K562 (cell line): ENCODE results near the gene SUPT20H. TPM values are rescaled to one million over a fixed set of nuclear protein-coding genes. Genes with fewer than 3 reads are reported as not detected.

Experiments used
- ATAC-seq: fragments of 200-7000 bp; cut with Tn5 transposase; 3 replicates; pipeline ENCODE4 v1.9.1; 2020; ENCODE audit warnings: moderate library complexity
- BruUV-seq: library from RNA; stranded (reverse); fragments of 400-500 nt; replicated peaks from 2 replicates; lab custom pipeline; 2021; lab: Mats Ljungman, UMichigan
- CTCF ChIA-PET: fragments of 300-600 bp; formaldehyde crosslinking; extraction: SDS; loops from one replicate; lab custom pipeline; 2021; ENCODE audit warnings: low intra/inter-chr PET ratio; lab: Yijun Ruan, JAX
- POLR2A ChIA-PET: fragments of 300-600, 350-650 bp; sonication (Branson Sonifier 250); formaldehyde crosslinking; extraction: SDS; loops from one replicate; lab custom pipeline; 2021; ENCODE audit warnings: antibody characterized with exemption, inconsistent platforms; lab: Yijun Ruan, JAX
- DNase-seq, 4 experiments: peaks; one replicate each; pipeline versions ENCODE4 v3.0.0 to v3.0.0-alpha.2; 2011 to 2018; ENCODE audit warnings: low spot score in 3 of 4, mixed read lengths in 3 of 4; ENCODE audit errors: extremely low read depth in 1 of 4
- FAIRE-seq: peaks from 2 replicates; lab custom pipeline; 2011; peaks lifted over from hg19 to GRCh38; lab: Jason Lieb, UNC
- H2AFZ ChIP-seq: 2 replicates; pipeline ENCODE4 v1.6.0; 2011; ENCODE audit warnings: low read depth, low read length, control low read depth, inconsistent platforms
- H3K27ac ChIP-seq: fragments of 200-600 bp; 3 replicates; pipeline ENCODE4 v1.8.0; 2011; ENCODE audit warnings: low read depth, mild to moderate bottlenecking, control low read depth, inconsistent platforms, low read length, moderate library complexity, mixed read lengths; ENCODE audit errors: extremely low read depth
- H3K27me3 ChIP-seq, 2 experiments: fragments of 300-600 bp in 1 of 2; 2 replicates in 1 of 2; 3 replicates in 1 of 2; pipeline versions ENCODE4 v1.6.0 to v1.8.0; 2011; ENCODE audit warnings: inconsistent platforms in 2 of 2, low read length in 2 of 2, mild to moderate bottlenecking in 1 of 2, mixed read lengths in 1 of 2, moderate library complexity in 1 of 2; ENCODE audit not compliant: control insufficient read depth in 2 of 2, insufficient read depth in 2 of 2
- H3K36me3 ChIP-seq: fragments of 300-600 bp; 3 replicates; pipeline ENCODE4 v1.8.0; 2011; ENCODE audit warnings: mild to moderate bottlenecking, low read length, inconsistent platforms; ENCODE audit not compliant: control insufficient read depth, insufficient read depth
- H3K4me1 ChIP-seq, 2 experiments: fragments of 200-600 bp in 1 of 2; replicated peaks in 1 of 2; 2 replicates in 1 of 2; 3 replicates in 1 of 2; pipeline versions ENCODE4 v1.5.1 to v1.8.0; 2011; ENCODE audit warnings: inconsistent platforms in 2 of 2, low read length in 2 of 2, mild to moderate bottlenecking in 1 of 2, mixed read lengths in 1 of 2, moderate library complexity in 1 of 2; ENCODE audit not compliant: control insufficient read depth in 2 of 2, insufficient read depth in 2 of 2
- H3K4me2 ChIP-seq: 2 replicates; pipeline ENCODE4 v1.6.1; 2011; ENCODE audit warnings: low read length, control low read depth, inconsistent platforms, mixed read lengths; ENCODE audit not compliant: insufficient read depth
- H3K4me3 ChIP-seq: fragments of 200-600 bp; sonication (generic), shearing (Covaris generic); 2 replicates; pipeline ENCODE4 v1.5.1; 2016; ENCODE audit warnings: control low read depth, inconsistent platforms
- H3K79me2 ChIP-seq: fragments of 200-600 bp; 3 replicates; pipeline ENCODE4 v1.8.0; 2011; ENCODE audit warnings: low read length, inconsistent platforms; ENCODE audit not compliant: control insufficient read depth, insufficient read depth
- H3K9ac ChIP-seq, 2 experiments: 2 replicates each; pipeline versions ENCODE4 v1.6.0 to v1.6.1; 2011; ENCODE audit warnings: low read depth in 2 of 2, low read length in 2 of 2, control low read depth in 1 of 2, inconsistent platforms in 1 of 2, mild to moderate bottlenecking in 1 of 2, mixed read lengths in 1 of 2; ENCODE audit not compliant: insufficient read depth in 1 of 2
- H3K9me1 ChIP-seq: one replicate; pipeline ENCODE4 v1.6.0; 2011; ENCODE audit warnings: inconsistent platforms, mild to moderate bottlenecking, low read length, moderate library complexity; ENCODE audit not compliant: control insufficient read depth, insufficient read depth
- H3K9me3 ChIP-seq: replicated peaks from 2 replicates; pipeline ENCODE4 v1.5.1; 2011; ENCODE audit warnings: low read depth, low read length, inconsistent platforms; ENCODE audit not compliant: control insufficient read depth, insufficient read depth
- H4K20me1 ChIP-seq: replicated peaks from 2 replicates; pipeline ENCODE4 v1.6.1; 2011; ENCODE audit warnings: low read length, inconsistent platforms, mixed read lengths; ENCODE audit not compliant: control insufficient read depth, insufficient read depth
- FOS ChIP-seq: IDR thresholded peaks from 3 replicates; pipeline ENCODE4 v1.6.1; 2011; ENCODE audit not compliant: insufficient read length; ENCODE audit errors: extremely low read depth
- HNRNPL ChIP-seq: fragments of 200-400 bp; formaldehyde crosslinking; IDR thresholded peaks from 2 replicates; pipeline ENCODE4 v1.6.1; 2017; ENCODE audit warnings: low read depth, mild to moderate bottlenecking, low read length
- HNRNPLL ChIP-seq: fragments of 200-400 bp; formaldehyde crosslinking; IDR thresholded peaks from 2 replicates; pipeline ENCODE4 v1.6.1; 2017; ENCODE audit warnings: low read length, low read depth, mild to moderate bottlenecking; ENCODE audit not compliant: poor library complexity, severe bottlenecking
- KDM1A ChIP-seq, 2 experiments: fragments of 450-650 bp; IDR thresholded peaks; 2 replicates each; pipeline ENCODE4 v1.6.1; 2016; ENCODE audit warnings: mild to moderate bottlenecking in 2 of 2
- KLF13 ChIP-seq: fragments of 450-650 bp; IDR thresholded peaks from 2 replicates; pipeline ENCODE4 v1.6.1; 2016; ENCODE audit warnings: missing genetic modification characterization, low read depth, mild to moderate bottlenecking, missing compliant biosample characterization, moderate library complexity, borderline replicate concordance
- MEF2A ChIP-seq: IDR thresholded peaks from 2 replicates; pipeline ENCODE4 v1.6.1; 2011; ENCODE audit warnings: low read depth, mild to moderate bottlenecking, low read length, moderate library complexity; ENCODE audit not compliant: control insufficient read depth
- MEF2D ChIP-seq: conservative IDR thresholded peaks from 2 replicates; pipeline ENCODE4 v1.6.1; 2016; ENCODE audit warnings: low read depth, missing genetic modification characterization, missing compliant biosample characterization
- NFIX ChIP-seq: fragments of 250-450 bp; sonication (Bioruptor Pico); IDR thresholded peaks from 2 replicates; pipeline ENCODE4 v1.4.0; 2020; ENCODE audit warnings: low read depth, mild to moderate bottlenecking, moderate library complexity
- PHB2 ChIP-seq: fragments of 450-650 bp; IDR thresholded peaks from 2 replicates; pipeline ENCODE4 v1.6.1; 2017; ENCODE audit warnings: low read depth
- RB1 ChIP-seq: fragments of 450-650 bp; IDR thresholded peaks from 2 replicates; pipeline ENCODE4 v1.6.1; 2017; ENCODE audit warnings: low read depth, mild to moderate bottlenecking
- RFX1 ChIP-seq: fragments of 450-650 bp; IDR thresholded peaks from 2 replicates; pipeline ENCODE4 v1.6.1; 2016; ENCODE audit warnings: mild to moderate bottlenecking, moderate library complexity
- SAP30 ChIP-seq: fragments of 200-600 bp; sonication (generic); IDR thresholded peaks from 2 replicates; pipeline ENCODE4 v1.6.1; 2012; ENCODE audit warnings: borderline replicate concordance, low read depth, mild to moderate bottlenecking, moderate library complexity, low read length, control low read depth, inconsistent platforms; ENCODE audit not compliant: insufficient read depth, poor library complexity, severe bottlenecking
- STAG1 ChIP-seq: sonication (generic); formaldehyde crosslinking; IDR thresholded peaks from 2 replicates; pipeline ENCODE4 v1.5.0; 2020; ENCODE audit warnings: missing genetic modification reagents, borderline replicate concordance
- TSC22D4 ChIP-seq: fragments of 450-650 bp; IDR thresholded peaks from 2 replicates; pipeline ENCODE4 v1.6.1; 2016; ENCODE audit warnings: missing genetic modification characterization, missing biosample characterization, control low read depth
- ZNF12 ChIP-seq: sonication (generic); formaldehyde crosslinking; IDR thresholded peaks from 2 replicates; pipeline ENCODE4 v1.4.0; 2020; ENCODE audit warnings: mild to moderate bottlenecking, missing genetic modification reagents
- ZNF23 ChIP-seq: fragments of 250-450 bp; sonication (Bioruptor Pico); IDR thresholded peaks from 2 replicates; pipeline ENCODE4 v1.4.0; 2020; ENCODE audit warnings: mild to moderate bottlenecking
- ZNF444 ChIP-seq: fragments of 250-450 bp; sonication (Bioruptor Pico); IDR thresholded peaks from 2 replicates; pipeline ENCODE4 v1.4.0; 2020; ENCODE audit warnings: mild to moderate bottlenecking, moderate library complexity
- ZNF551 ChIP-seq: fragments of 250-450 bp; sonication (Bioruptor Pico); IDR thresholded peaks from 2 replicates; pipeline ENCODE4 v1.5.0; 2021; ENCODE audit warnings: mild to moderate bottlenecking, moderate library complexity
- WGBS: fragments of 100-300 bp; shearing (Covaris generic); methylation state at CpG from one replicate; pipeline ENCODE4 v1.1.6; 2016; ENCODE audit warnings: low coverage, mixed read lengths; ENCODE audit not compliant: insufficient coverage; ENCODE audit errors: missing lambda C conversion rate; 5-methylcytosine and 5-hydroxymethylcytosine counted together
- in situ Hi-C: fragments of 300-500 bp; cut with MboI; formaldehyde crosslinking; loops from 4 replicates; pipeline ENCODE4 v1.15.0; 2018; ENCODE audit warnings: inconsistent platforms, mixed read lengths
- intact Hi-C: fragments of 100-400 bp; cut with micrococcal nuclease; formaldehyde crosslinking; loops from 2 replicates; pipeline ENCODE4 v1.14.2; 2022
- polyA plus RNA-seq, 8 experiments: library from polyadenylated mRNA; depleted of rRNA in 4 of 8; stranded (reverse) in 5 of 8; unstranded in 3 of 8; fragments of >200 nt; fragmentation: Nextera tagmentation in 2 of 8; fragmentation: Illumina TruSeq in 1 of 8; extraction: Ambion mirVana in 2 of 8; extraction: Trizol in 1 of 8; gene quantifications; 2 replicates each; pipeline versions ENCODE4 v1.2.1 to v1.2.3, GENCODE V29; 2011 to 2014; ENCODE audit warnings: inconsistent platforms in 1 of 8, missing spikeins in 1 of 8
- total RNA-seq, 7 experiments: library from RNA; depleted of rRNA in 6 of 7; stranded (reverse); fragments of >200 nt in 6 of 7; fragmentation: Illumina TruSeq in 2 of 7; extraction: Trizol in 2 of 7; gene quantifications; 2 replicates each; pipeline versions ENCODE4 v1.2.1 to v1.2.3, GENCODE V29; 2011 to 2021; ENCODE audit warnings: low replicate concordance in 1 of 7
- TF ChIP-seq, protein P1 (sequence below): sonication (generic); formaldehyde crosslinking; IDR thresholded peaks from 2 replicates; pipeline ENCODE4 v1.8.0; 2023; ENCODE audit warnings: mild to moderate bottlenecking, missing genetic modification reagents
- TF ChIP-seq, protein P2 (sequence below): fragments of 250-450 bp; sonication (Bioruptor Pico); IDR thresholded peaks from 2 replicates; pipeline ENCODE4 v1.5.0; 2022; ENCODE audit warnings: mild to moderate bottlenecking

Gene SUPT20H
- total and polyA plus RNA-seq, 9 of the 15 experiments (the other 6 are each of a cell fraction or from before 2014, with no cell fraction given): 11.4 to 71.8 (median 31.7) TPM

DNA sequence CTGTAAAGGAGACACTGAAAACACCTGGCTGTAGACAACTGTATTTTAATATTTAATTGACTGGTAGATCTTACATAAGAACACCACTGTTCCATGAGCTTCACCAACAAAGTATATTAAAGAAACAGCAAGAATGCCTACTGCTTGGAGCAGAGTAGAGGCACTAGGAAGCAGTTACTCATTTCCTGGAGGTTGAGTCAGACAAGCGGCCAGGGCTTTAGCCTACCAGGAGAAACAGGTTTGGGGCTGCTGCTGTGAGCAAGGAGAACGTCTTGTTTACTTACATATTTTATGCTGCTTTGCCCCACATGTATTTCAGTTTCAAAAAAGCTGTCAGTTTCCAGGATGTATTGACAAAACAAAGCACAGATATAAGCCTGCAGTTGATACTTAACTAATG lies 93.7 kb downstream of the SUPT20H start:
- intact Hi-C loops (no loop called here), in situ Hi-C loops (no loop called here)
- ChIA-PET POLR2A (interaction anchor here (1.5 kb wide), 1 partner anchor 9 kb away, joined by 3 read pairs; no protein-coding TSS in a partner anchor), CTCF (no interaction called here)
- no peaks in the 10 kb centered on the region for H3K4me1 ChIP-seq
- H3K4me3 ChIP-seq: no peak overlapping the region
- no peaks in the 10 kb centered on the region for H3K9me3 ChIP-seq
- BruUV-seq: no TSS peak
- FAIRE-seq: no peak
- H3K4me2 ChIP-seq: no peak overlapping the region
- no peaks in the 10 kb centered on the region for H4K20me1 ChIP-seq
- H3K27me3 ChIP-seq: no peaks in the 10 kb centered on the region
- no peaks in the 10 kb centered on the region for H3K9me1 ChIP-seq
- ATAC-seq: no peak
- TF ChIP-seq ZNF23 (CRISPR knock-in tag) (no peak), KDM1A (IDR thresholded peaks at IDR 0.05) (no peak), SAP30 (no peak), RB1 (no peak), ZNF551 (no peak), ZNF12 (CRISPR knock-in tag) (no peak), ZNF444 (CRISPR knock-in tag) (no peak), PHB2 (no peak), STAG1 (CRISPR knock-in tag) (no peak), MEF2D (tag) (no peak), FOS (no peak), KLF13 (no peak), HNRNPLL (no peak), MEF2A (no peak), RFX1 (no peak), TSC22D4 (tag) (no peak), HNRNPL (no peak), NFIX (no peak)
- TF ChIP-seq, protein P1, sequence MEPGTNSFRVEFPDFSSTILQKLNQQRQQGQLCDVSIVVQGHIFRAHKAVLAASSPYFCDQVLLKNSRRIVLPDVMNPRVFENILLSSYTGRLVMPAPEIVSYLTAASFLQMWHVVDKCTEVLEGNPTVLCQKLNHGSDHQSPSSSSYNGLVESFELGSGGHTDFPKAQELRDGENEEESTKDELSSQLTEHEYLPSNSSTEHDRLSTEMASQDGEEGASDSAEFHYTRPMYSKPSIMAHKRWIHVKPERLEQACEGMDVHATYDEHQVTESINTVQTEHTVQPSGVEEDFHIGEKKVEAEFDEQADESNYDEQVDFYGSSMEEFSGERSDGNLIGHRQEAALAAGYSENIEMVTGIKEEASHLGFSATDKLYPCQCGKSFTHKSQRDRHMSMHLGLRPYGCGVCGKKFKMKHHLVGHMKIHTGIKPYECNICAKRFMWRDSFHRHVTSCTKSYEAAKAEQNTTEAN (CRISPR knock-in tag): no peak
- TF ChIP-seq, protein P2, sequence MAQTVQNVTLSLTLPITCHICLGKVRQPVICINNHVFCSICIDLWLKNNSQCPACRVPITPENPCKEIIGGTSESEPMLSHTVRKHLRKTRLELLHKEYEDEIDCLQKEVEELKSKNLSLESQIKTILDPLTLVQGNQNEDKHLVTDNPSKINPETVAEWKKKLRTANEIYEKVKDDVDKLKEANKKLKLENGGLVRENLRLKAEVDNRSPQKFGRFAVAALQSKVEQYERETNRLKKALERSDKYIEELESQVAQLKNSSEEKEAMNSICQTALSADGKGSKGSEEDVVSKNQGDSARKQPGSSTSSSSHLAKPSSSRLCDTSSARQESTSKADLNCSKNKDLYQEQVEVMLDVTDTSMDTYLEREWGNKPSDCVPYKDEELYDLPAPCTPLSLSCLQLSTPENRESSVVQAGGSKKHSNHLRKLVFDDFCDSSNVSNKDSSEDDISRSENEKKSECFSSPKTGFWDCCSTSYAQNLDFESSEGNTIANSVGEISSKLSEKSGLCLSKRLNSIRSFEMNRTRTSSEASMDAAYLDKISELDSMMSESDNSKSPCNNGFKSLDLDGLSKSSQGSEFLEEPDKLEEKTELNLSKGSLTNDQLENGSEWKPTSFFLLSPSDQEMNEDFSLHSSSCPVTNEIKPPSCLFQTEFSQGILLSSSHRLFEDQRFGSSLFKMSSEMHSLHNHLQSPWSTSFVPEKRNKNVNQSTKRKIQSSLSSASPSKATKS (CRISPR knock-in tag): no peak
- TF ChIP-seq, all 486 proteins: peak for 0
- no peak for DNase-seq
- no peak overlapping the region for H3K9ac ChIP-seq
- H3K79me2 ChIP-seq: no peaks in the 10 kb centered on the region
- WGBS: 57% methylated on average over 2 of the region's 2 CpGs
- H3K36me3 ChIP-seq: peaks cover 70% of the 10 kb centered on the region; the same call in 2 of the 3 replicates
- H2AFZ ChIP-seq: no peak overlapping the region
- H3K27ac ChIP-seq: no peak overlapping the region
